HG03439 (cell line): ENCODE data around the gene NAGS.
"Not testable (repeated sequence)": the region's sequence is repeated elsewhere in the genome, so short reads cannot be mapped to it uniquely, and the experiment has no call there.

Source experiments
- ATAC-seq: cut with Tn5 transposase; IDR thresholded peaks from one replicate; pipeline ENCODE4 v1.9.1; 2021; ENCODE audit warnings: mild to moderate bottlenecking, moderate library complexity; ENCODE audit not compliant: unreplicated experiment

Gene NAGS

GRCh38 chr17:44037471-44037870 lies 33.0 kb downstream of the NAGS start:
- no peak for ATAC-seq

GRCh38 chr17:44038604-44039011 lies 34.2 kb downstream of the NAGS start:
- no peak for ATAC-seq

GRCh38 chr17:44039829-44040635 lies 35.6 kb downstream of the NAGS start:
- no peak for ATAC-seq

- no peak for ATAC-seq
Observed at GRCh38 chr17:44043272-44043696, 38.9 kb downstream of the NAGS start.

GRCh38 chr17:44044071-44044470 lies 39.6 kb downstream of the NAGS start:
- no peak for ATAC-seq

- ATAC-seq = no peak
Observed at GRCh38 chr17:44045486-44045885, 41.1 kb downstream of the NAGS start.

GRCh38 chr17:44046893-44047292 lies 42.5 kb downstream of the NAGS start:
- ATAC-seq = not testable (repeated sequence)

GRCh38 chr17:44049294-44050060 lies 45.1 kb downstream of the NAGS start:
- ATAC-seq = no peak

GRCh38 chr17:44053125-44053872 lies 48.9 kb downstream of the NAGS start:
- no peak for ATAC-seq
